ENCODE measurements around the gene CHAF1A.

DNA sequence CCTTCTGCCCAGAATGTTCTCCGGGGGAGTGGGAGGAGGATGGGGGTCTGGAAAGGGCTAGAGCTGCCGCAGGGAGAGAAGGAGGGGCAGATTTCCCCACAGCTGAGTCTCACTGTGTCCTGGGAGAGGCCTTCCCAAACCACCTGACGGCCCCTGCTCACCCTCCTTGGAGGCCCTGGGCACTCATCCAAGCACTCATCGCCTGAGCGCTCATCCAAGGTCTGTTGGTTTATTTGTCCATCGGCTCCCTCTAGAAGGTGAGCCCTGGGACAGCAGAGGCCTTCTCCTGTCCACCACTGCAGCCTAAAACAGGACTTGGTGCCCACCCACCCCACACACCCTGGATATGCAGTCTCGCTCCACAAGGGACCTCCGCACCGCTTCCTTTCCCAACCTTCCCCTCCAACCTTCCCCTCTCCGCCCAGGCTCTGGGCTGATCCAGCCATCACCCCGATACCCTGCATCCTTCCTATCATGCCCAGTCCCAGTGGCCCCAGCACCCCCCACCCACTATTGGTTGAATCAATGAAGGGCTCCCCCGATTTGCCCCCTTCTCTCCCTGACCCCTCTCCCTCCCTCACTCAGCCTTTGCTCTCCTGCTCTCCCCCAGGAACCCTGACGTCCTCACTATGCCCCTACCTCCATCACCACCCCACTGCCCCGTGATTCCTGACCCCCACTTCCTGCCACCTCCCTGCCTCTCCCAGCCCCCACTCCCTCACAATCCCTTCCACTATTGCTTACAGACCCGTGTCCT, 53.5 kb downstream of the CHAF1A start:
- TF ChIP-seq CREB1 (CRISPR knock-in tag; IDR thresholded peaks at IDR 0.05; ENCODE audit: low read depth) (no peak), POLR2AphosphoS5 (IDR thresholded peaks at IDR 0.05; ENCODE audit: low read depth) (no peak), EZH2phosphoT487 (IDR thresholded peaks at IDR 0.05; ENCODE audit: unreplicated experiment) (no peak), EZH2 (IDR thresholded peaks at IDR 0.05; ENCODE audit: low read depth, unreplicated experiment) (no peak), ZNF114 (CRISPR knock-in tag; IDR thresholded peaks at IDR 0.05) (no peak), REST (IDR thresholded peaks at IDR 0.05; ENCODE audit: unreplicated experiment) (no peak), JUNB (IDR thresholded peaks at IDR 0.05; ENCODE audit: unreplicated experiment) (no peak), NANOG (IDR thresholded peaks at IDR 0.05; ENCODE audit: borderline replicate concordance) (no peak)
- TF ChIP-seq, protein P1, sequence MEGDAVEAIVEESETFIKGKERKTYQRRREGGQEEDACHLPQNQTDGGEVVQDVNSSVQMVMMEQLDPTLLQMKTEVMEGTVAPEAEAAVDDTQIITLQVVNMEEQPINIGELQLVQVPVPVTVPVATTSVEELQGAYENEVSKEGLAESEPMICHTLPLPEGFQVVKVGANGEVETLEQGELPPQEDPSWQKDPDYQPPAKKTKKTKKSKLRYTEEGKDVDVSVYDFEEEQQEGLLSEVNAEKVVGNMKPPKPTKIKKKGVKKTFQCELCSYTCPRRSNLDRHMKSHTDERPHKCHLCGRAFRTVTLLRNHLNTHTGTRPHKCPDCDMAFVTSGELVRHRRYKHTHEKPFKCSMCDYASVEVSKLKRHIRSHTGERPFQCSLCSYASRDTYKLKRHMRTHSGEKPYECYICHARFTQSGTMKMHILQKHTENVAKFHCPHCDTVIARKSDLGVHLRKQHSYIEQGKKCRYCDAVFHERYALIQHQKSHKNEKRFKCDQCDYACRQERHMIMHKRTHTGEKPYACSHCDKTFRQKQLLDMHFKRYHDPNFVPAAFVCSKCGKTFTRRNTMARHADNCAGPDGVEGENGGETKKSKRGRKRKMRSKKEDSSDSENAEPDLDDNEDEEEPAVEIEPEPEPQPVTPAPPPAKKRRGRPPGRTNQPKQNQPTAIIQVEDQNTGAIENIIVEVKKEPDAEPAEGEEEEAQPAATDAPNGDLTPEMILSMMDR (conservative IDR thresholded peaks at IDR 0.05; ENCODE audit: low read depth in 2 of 2): no peak

Data from GM23338 (cell line).